ENCODE measurements around the gene SPTLC3.

The SPTLC3 gene

DNA sequence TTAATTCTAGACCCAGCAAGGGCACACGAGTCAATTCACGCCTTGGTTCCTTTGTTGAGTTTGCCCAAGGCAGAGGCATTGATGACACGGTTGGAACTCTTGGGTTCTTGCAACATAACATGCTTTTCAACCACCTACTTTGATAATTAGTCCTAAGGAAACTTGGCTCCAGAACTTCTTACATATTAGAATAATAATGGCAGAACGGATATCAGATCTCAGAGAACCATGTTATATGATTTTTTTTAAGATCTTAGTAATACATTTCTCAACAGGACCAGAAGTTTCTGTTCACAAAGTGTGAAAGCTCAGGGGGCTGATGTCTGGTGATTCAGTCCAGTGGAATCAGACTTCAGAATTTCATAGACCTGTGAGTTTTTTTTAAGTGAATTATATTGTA is 19.2 kb downstream of the SPTLC3 start:
- H3K27me3 ChIP-seq (ENCODE audit: control insufficient read depth, low read length): 0 out of 2 replicates have a peak, but pooled peaks cover 2% of the 10 kb centered on the region
- H3K4me3 ChIP-seq (ENCODE audit: low read length): no peak overlapping the region
- TF ChIP-seq EZH2phosphoT487 (IDR thresholded peaks at IDR 0.05; ENCODE audit: borderline replicate concordance, low read length): no peak
- TF ChIP-seq, protein P1, sequence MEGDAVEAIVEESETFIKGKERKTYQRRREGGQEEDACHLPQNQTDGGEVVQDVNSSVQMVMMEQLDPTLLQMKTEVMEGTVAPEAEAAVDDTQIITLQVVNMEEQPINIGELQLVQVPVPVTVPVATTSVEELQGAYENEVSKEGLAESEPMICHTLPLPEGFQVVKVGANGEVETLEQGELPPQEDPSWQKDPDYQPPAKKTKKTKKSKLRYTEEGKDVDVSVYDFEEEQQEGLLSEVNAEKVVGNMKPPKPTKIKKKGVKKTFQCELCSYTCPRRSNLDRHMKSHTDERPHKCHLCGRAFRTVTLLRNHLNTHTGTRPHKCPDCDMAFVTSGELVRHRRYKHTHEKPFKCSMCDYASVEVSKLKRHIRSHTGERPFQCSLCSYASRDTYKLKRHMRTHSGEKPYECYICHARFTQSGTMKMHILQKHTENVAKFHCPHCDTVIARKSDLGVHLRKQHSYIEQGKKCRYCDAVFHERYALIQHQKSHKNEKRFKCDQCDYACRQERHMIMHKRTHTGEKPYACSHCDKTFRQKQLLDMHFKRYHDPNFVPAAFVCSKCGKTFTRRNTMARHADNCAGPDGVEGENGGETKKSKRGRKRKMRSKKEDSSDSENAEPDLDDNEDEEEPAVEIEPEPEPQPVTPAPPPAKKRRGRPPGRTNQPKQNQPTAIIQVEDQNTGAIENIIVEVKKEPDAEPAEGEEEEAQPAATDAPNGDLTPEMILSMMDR (IDR thresholded peaks at IDR 0.05; ENCODE audit: low read depth, low read length, poor library complexity, severe bottlenecking): no peak

DNA sequence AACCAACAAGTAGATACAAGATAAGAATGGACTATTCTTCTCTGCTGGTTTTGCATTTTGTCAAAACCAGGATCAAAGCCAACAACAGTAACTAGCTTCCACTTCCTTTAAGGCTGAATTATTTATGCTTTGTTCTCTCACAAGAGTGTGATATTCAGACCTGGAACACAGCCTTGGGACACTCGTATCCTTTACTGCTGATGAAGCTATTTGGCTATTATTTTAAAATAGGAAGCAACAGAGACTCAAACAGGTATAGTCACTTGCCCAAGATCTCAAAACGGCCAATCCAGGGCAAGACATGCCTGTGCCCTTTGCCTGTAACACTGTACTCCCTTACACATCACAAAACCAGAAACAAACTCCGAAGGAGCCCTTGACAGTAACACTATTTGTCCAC is 19.9 kb downstream of the SPTLC3 start:
- TF ChIP-seq, protein P1 (IDR thresholded peaks at IDR 0.05; ENCODE audit: low read depth, low read length, poor library complexity, severe bottlenecking): no peak
- no peak for TF ChIP-seq EZH2phosphoT487 (IDR thresholded peaks at IDR 0.05; ENCODE audit: borderline replicate concordance, low read length)
- Histone ChIP-seq H3K36me3 (ENCODE audit: control insufficient read depth, low read length) (no peaks in the 10 kb centered on the region), H3K27ac (ENCODE audit: low read depth, low read length) (no peak overlapping the region), H3K27me3 (ENCODE audit: control insufficient read depth, low read length) (0 out of 2 replicates have a peak, but pooled peaks cover 2% of the 10 kb centered on the region), H3K4me1 (ENCODE audit: control insufficient read depth, low read length) (no peaks in the 10 kb centered on the region), H3K4me3 (ENCODE audit: low read length) (no peak overlapping the region), H3K4me2 (ENCODE audit: low read length) (no peak overlapping the region), H3K9me3 (ENCODE audit: control insufficient read depth, insufficient read depth, low read length) (no peaks in the 10 kb centered on the region), H3K9me2 (replicated peaks; ENCODE audit: control insufficient read depth, low read length) (no peaks in the 10 kb centered on the region), H3K79me2 (ENCODE audit: control insufficient read depth, low read length) (no peaks in the 10 kb centered on the region), H3F3A (ENCODE audit: control insufficient read depth, insufficient read depth) (no peaks in the 10 kb centered on the region), H4K20me1 (ENCODE audit: control insufficient read depth, insufficient read depth, low read depth, low read length) (no peaks in the 10 kb centered on the region)

More for the DNA sequence above, 19.2 kb downstream of the SPTLC3 start:
- Histone ChIP-seq H3K4me2 (ENCODE audit: low read length) (no peak overlapping the region), H3F3A (ENCODE audit: control insufficient read depth, insufficient read depth) (no peaks in the 10 kb centered on the region), H3K27ac (ENCODE audit: low read depth, low read length) (no peak overlapping the region), H4K20me1 (ENCODE audit: control insufficient read depth, insufficient read depth, low read depth, low read length) (no peaks in the 10 kb centered on the region), H3K4me1 (ENCODE audit: control insufficient read depth, low read length) (no peaks in the 10 kb centered on the region), H3K79me2 (ENCODE audit: control insufficient read depth, low read length) (no peaks in the 10 kb centered on the region), H3K9me3 (ENCODE audit: control insufficient read depth, insufficient read depth, low read length) (no peaks in the 10 kb centered on the region), H3K36me3 (ENCODE audit: control insufficient read depth, low read length) (no peaks in the 10 kb centered on the region), H3K9me2 (replicated peaks; ENCODE audit: control insufficient read depth, low read length) (no peaks in the 10 kb centered on the region)

DNA sequence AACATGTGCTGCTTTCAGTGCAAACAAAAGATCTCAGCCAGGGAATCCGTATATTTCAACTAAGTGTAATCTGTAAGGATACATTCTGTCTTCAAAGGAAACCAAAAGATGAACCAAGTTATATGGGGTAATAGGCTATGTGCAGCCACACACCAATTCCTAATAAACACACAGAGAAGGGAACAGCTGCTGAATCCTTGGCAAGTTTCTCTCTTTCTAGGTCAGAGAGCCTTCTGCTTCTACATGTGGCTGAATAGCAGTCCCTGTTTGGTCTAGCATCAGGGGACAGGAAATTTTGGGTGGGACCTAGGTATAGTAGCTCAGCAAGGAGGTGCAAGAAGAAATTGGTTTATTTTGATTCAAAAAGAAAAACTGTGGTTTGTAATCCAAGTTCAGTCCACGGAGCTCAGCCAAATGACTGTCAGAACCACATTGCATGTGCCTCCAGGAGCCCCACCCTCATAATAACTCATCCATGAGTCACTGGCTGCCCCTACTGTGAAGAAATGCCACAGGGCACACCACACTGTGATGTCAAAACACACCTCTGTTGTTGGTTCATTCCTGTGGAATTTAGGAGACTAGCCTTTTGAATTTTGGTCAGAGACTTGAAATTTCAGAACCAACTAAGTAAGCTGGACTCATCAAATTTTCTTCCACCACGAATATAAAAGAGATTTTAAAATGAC is 21.1 kb downstream of the SPTLC3 start:
- Histone ChIP-seq H3K9me3 (ENCODE audit: control insufficient read depth, insufficient read depth, low read length) (no peaks in the 10 kb centered on the region), H3K4me1 (ENCODE audit: control insufficient read depth, low read length) (no peaks in the 10 kb centered on the region), H3K27ac (ENCODE audit: low read depth, low read length) (no peak overlapping the region), H3K79me2 (ENCODE audit: control insufficient read depth, low read length) (no peaks in the 10 kb centered on the region), H3K9me2 (replicated peaks; ENCODE audit: control insufficient read depth, low read length) (no peaks in the 10 kb centered on the region), H3K27me3 (ENCODE audit: control insufficient read depth, low read length) (0 out of 2 replicates have a peak, but pooled peaks cover 2% of the 10 kb centered on the region), H3K4me3 (ENCODE audit: low read length) (no peak overlapping the region), H3K4me2 (ENCODE audit: low read length) (no peak overlapping the region), H3K36me3 (ENCODE audit: control insufficient read depth, low read length) (no peaks in the 10 kb centered on the region), H3F3A (ENCODE audit: control insufficient read depth, insufficient read depth) (no peaks in the 10 kb centered on the region), H4K20me1 (ENCODE audit: control insufficient read depth, insufficient read depth, low read depth, low read length) (no peaks in the 10 kb centered on the region)
- TF ChIP-seq EZH2phosphoT487 (IDR thresholded peaks at IDR 0.05; ENCODE audit: borderline replicate concordance, low read length): no peak
- TF ChIP-seq, protein P1 (IDR thresholded peaks at IDR 0.05; ENCODE audit: low read depth, low read length, poor library complexity, severe bottlenecking): no peak
